Left lung (tissue), 14 donors: ENCODE measurements around the gene ELK3. TPM values are rescaled to one million over a fixed set of nuclear protein-coding genes. Genes with fewer than 3 reads are reported as not detected.
A peak's percentile ranks its signal among the peaks of the same experiment; 100 is the strongest.

ENCODE experiments used
- ATAC-seq: fragments of 200-7000 bp; cut with Tn5 transposase; one replicate; pipeline ENCODE4 v1.9.1; 2020; ENCODE audit warnings: moderate library complexity
- DNase-seq, 4 donors: peaks; one replicate each; pipeline ENCODE4 v3.0.0-alpha.2; 2013 to 2020
- H3K27ac ChIP-seq, 2 donors: fragments of 200-600 bp; sonication (generic) in 1 of 2; one replicate each; pipeline versions ENCODE4 v1.5.0 to v1.8.0; 2020 to 2021
- H3K27me3 ChIP-seq, 2 donors: fragments of 200-600 bp; sonication (generic) in 1 of 2; one replicate each; pipeline versions ENCODE4 v1.5.0 to v1.8.0; 2020 to 2021
- H3K36me3 ChIP-seq, 2 donors: fragments of 200-600 bp; sonication (generic) in 1 of 2; one replicate each; pipeline versions ENCODE4 v1.5.0 to v1.8.0; 2020 to 2021
- H3K4me1 ChIP-seq, 2 donors: fragments of 200-600 bp; one replicate each; pipeline ENCODE4 v1.8.0; 2021
- H3K4me3 ChIP-seq, 2 donors: fragments of 200-600 bp; sonication (generic) in 1 of 2; one replicate each; pipeline versions ENCODE4 v1.5.0 to v1.8.0; 2020 to 2021; ENCODE audit warnings: mild to moderate bottlenecking in 1 of 2
- H3K9me3 ChIP-seq, 2 donors: fragments of 200-600 bp; sonication (generic) in 1 of 2; one replicate each; pipeline versions ENCODE4 v1.5.0 to v1.8.0; 2020 to 2021
- intact Hi-C, 2 donors: fragments of 100-400 bp; cut with DNase I; formaldehyde crosslinking; loops; one replicate each; pipeline versions ENCODE4 v1.11.2 to v1.14.2; 2022
- long read RNA-seq, 12 donors: library from polyadenylated mRNA in 2 of 12; unstranded in 2 of 12; transcript quantifications; one replicate each; pipeline ENCODE4 v2.0.0 and lab custom pipeline, GENCODE V29; 2019 to 2026
- polyA plus RNA-seq, 6 donors: library from polyadenylated mRNA; unstranded; fragments of 120-200 nt; gene quantifications; one replicate each; pipeline ENCODE4 v1.2.1, GENCODE V29; 2013; ENCODE audit not compliant: insufficient read length in 6 of 6
- total RNA-seq, 2 donors: library from RNA; stranded (reverse); fragmentation: NEBNext Ultra II Directional; extraction: Animal tissue kit (Norgen Biotek cat#: 25700); gene quantifications; one replicate each; pipeline ENCODE4 v1.2.1, GENCODE V29; 2021
- TF ChIP-seq, protein P1 (sequence below), 2 donors: fragments of 200-600 bp; sonication (generic) in 1 of 2; IDR thresholded peaks; one replicate each; pipeline versions ENCODE4 v1.5.0 to v1.8.0; 2021; ENCODE audit warnings: antibody characterized with exemption in 2 of 2
- donor health status: DM: no; HTN: yes; CAD: no.
- donor health status: DM: no; HTN: no; CAD: no.

The ELK3 gene
- 10 to 100 TPM; 39.1 to 55.1 TPM for total RNA-seq
- 10 to 100 TPM; 71.3 to 91.7 (median 83.3) TPM for polyA plus RNA-seq
- long read RNA-seq, donor 1, full-length matches to known transcripts: 20 of 90 reads
- long read RNA-seq, donor 1, partial matches to known transcripts: 70 of 90 reads
- long read RNA-seq, donor 1, other reads (novel, unspliced or antisense): 0 of 90 reads
- long read RNA-seq, donor 2, full-length matches to known transcripts: 12 of 59 reads
- long read RNA-seq, donor 2, partial matches to known transcripts: 47 of 59 reads
- long read RNA-seq, donor 2, other reads (novel, unspliced or antisense): 0 of 59 reads
- long read RNA-seq, donor 3, full-length matches to known transcripts: 14 of 19 reads
- long read RNA-seq, donor 3, partial matches to known transcripts: 5 of 19 reads
- long read RNA-seq, donor 3, other reads (novel, unspliced or antisense): 0 of 19 reads
- long read RNA-seq, donor 4, full-length matches to known transcripts: 2 of 12 reads
- long read RNA-seq, donor 4, partial matches to known transcripts: 8 of 12 reads
- long read RNA-seq, donor 4, other reads (novel, unspliced or antisense): 2 of 12 reads
- long read RNA-seq, donor 5, full-length matches to known transcripts: 14 of 47 reads
- long read RNA-seq, donor 5, partial matches to known transcripts: 33 of 47 reads
- long read RNA-seq, donor 5, other reads (novel, unspliced or antisense): 0 of 47 reads
- long read RNA-seq, donor 6, full-length matches to known transcripts: 18 of 34 reads
- long read RNA-seq, donor 6, partial matches to known transcripts: 16 of 34 reads
- long read RNA-seq, donor 6, other reads (novel, unspliced or antisense): 0 of 34 reads
- long read RNA-seq, donor 7, full-length matches to known transcripts: 6 of 6 reads
- long read RNA-seq, donor 7, partial matches to known transcripts: 0 of 6 reads
- long read RNA-seq, donor 7, other reads (novel, unspliced or antisense): 0 of 6 reads
- long read RNA-seq, donor 8, full-length matches to known transcripts: 16 of 33 reads
- long read RNA-seq, donor 8, partial matches to known transcripts: 17 of 33 reads
- long read RNA-seq, donor 8, other reads (novel, unspliced or antisense): 0 of 33 reads
- long read RNA-seq, donor 9: 0 reads
- long read RNA-seq, donor 10, full-length matches to known transcripts: 2 of 11 reads
- long read RNA-seq, donor 10, partial matches to known transcripts: 8 of 11 reads
- long read RNA-seq, donor 10, other reads (novel, unspliced or antisense): 1 of 11 reads
- long read RNA-seq, donor 11, full-length matches to known transcripts: 3 of 3 reads
- long read RNA-seq, donor 11, partial matches to known transcripts: 0 of 3 reads
- long read RNA-seq, donor 11, other reads (novel, unspliced or antisense): 0 of 3 reads
- long read RNA-seq, donor 12, full-length matches to known transcripts: 12 of 50 reads
- long read RNA-seq, donor 12, partial matches to known transcripts: 38 of 50 reads
- long read RNA-seq, donor 12, other reads (novel, unspliced or antisense): 0 of 50 reads

DNA sequence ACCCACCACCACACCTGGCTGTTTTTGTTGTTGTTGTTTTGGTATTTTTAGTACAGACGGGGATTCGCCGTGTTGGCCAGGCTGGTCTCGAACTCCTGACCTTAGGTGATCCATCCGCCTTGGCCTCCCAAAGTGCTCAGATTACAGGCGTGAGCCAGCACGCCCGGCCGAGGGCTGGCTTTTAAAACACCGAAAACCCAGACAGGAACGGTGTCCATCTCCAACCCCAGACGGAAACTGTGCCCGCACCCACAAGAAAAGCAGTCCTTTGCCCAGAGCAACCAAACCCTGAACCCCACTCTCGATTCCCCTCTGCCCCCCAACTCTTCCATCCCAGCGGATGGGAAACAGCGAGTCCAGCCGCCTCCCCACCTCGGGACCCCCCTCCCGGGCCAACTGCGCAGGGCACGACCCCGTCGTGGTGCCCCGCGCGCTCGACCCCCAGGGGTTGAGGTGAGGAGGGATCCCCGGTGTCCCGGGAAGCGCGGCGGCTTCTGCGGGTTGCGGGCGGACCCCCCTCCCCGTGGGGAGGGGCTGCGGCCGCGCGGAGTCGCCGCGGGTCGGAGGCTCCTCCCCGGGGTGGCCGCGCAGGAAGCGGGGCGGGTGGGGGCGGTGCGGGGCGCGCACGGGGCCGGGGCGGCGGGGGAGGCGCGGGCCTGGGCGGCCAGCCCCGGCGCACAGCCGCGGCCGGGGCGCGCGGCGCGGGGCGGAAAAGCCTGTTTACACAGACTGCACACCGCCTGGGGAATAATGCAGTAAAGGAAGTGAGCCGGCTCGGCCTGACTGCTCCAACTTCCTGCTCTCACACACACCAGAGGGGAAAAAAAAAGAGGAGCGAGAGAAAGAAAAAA, at the start of gene ELK3:
Gene ELK3 (plus strand): TSS at position 651 of the 851 bp plus-strand sequence.
- H3K9me3 ChIP-seq: no peaks in the 10 kb centered on the region
- peaks cover 16 to 35% of the 10 kb centered on the region in 2 donors for H3K4me1 ChIP-seq
- H3K27ac ChIP-seq: peak within 1 kb of the TSS; percentile 91 to 92
- peak in 3 of 4 donors; percentile 78 to 91 (median 80) for DNase-seq
- H3K27me3 ChIP-seq: no peaks in the 10 kb centered on the region
- no peaks in the 10 kb centered on the region for H3K36me3 ChIP-seq
- peak; percentile 69 for ATAC-seq
- TF ChIP-seq, protein P1, sequence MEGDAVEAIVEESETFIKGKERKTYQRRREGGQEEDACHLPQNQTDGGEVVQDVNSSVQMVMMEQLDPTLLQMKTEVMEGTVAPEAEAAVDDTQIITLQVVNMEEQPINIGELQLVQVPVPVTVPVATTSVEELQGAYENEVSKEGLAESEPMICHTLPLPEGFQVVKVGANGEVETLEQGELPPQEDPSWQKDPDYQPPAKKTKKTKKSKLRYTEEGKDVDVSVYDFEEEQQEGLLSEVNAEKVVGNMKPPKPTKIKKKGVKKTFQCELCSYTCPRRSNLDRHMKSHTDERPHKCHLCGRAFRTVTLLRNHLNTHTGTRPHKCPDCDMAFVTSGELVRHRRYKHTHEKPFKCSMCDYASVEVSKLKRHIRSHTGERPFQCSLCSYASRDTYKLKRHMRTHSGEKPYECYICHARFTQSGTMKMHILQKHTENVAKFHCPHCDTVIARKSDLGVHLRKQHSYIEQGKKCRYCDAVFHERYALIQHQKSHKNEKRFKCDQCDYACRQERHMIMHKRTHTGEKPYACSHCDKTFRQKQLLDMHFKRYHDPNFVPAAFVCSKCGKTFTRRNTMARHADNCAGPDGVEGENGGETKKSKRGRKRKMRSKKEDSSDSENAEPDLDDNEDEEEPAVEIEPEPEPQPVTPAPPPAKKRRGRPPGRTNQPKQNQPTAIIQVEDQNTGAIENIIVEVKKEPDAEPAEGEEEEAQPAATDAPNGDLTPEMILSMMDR (IDR thresholded peaks at IDR 0.05): no peak
- H3K4me3 ChIP-seq: peak within 1 kb of the TSS; percentile 84 to 91
- intact Hi-C loops: no loop called here

DNA sequence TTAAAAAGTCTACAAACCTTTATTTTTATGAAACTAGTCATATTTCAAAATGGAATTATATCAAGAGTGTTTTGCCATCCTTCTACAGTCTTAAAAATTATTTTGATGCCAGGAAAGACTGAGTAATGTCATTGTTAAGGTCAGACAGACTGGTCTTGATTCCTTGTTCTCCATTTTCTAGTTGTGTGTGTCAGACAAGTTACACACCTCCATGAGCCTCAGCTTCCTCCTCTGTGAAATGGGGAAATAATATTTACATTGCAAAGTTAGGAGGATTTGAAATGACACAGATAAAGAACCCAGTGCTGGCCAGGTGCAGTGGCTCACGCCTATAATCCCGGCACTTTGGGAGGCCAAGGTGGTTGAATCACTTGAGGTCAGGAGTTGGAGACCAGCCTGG, 47.4 kb upstream of the ELK3 start:
- intact Hi-C loops: no loop called here
- TF ChIP-seq, protein P1 (IDR thresholded peaks at IDR 0.05): no peak
- ATAC-seq: no peak

DNA sequence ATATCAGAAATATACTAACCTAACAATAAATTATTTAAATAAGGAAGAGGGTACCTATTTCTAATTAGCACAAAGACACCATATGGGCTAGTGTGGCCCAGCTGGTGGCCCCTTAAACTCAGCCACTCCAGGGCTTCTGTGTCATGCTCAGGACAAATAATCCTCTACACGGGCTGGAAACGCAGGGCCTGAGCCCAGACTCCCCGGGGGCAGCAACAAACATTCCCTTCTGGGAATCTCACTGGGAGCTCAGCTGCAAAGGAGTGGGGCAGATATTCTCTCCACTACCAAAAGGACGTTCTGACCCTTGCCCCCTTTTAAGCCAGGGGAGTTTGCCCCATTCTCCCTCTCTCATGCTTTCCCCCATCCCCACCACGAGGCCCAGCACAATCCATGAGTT, 43.7 kb upstream of the ELK3 start:
- Histone ChIP-seq H3K9me3 (no peaks in the 10 kb centered on the region), H3K4me3 (no peak overlapping the region), H3K27ac (no peak overlapping the region), H3K27me3 (no peaks in the 10 kb centered on the region), H3K4me1 (no peaks in the 10 kb centered on the region), H3K36me3 (no peaks in the 10 kb centered on the region)
- DNase-seq: no peak
- TF ChIP-seq, protein P1 (IDR thresholded peaks at IDR 0.05): no peak
- ATAC-seq: no peak
- intact Hi-C loops: no loop called here

More for the DNA sequence above, 47.4 kb upstream of the ELK3 start:
- DNase-seq: no peak
- peaks cover 6 to 21% of the 10 kb centered on the region in 2 donors for H3K4me1 ChIP-seq
- no peaks in the 10 kb centered on the region for H3K36me3 ChIP-seq
- H3K27ac ChIP-seq: no peak overlapping the region
- H3K9me3 ChIP-seq: no peaks in the 10 kb centered on the region
- no peaks in the 10 kb centered on the region for H3K27me3 ChIP-seq
- H3K4me3 ChIP-seq: no peak overlapping the region

DNA sequence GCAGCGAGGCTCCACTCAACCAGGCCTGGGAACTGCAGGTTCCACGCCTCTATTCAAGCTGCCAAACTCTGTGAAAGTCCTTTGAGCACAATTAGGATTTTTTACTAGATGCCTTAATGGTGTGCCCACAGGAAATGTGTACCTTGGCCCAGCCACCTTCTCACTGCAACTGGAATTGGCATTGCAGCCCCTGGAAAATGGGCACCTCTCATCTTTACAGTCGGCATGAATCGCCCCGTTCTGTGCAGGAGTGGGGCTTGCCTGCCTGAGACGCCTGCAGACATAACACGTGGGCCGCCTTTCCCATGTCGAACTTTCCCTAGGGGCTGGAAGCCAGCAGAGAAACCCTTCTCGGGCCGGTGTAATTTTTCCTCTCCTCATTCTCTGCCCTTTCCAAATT, 42.0 kb upstream of the ELK3 start:
- Histone ChIP-seq H3K4me1 (no peaks in the 10 kb centered on the region), H3K27me3 (no peaks in the 10 kb centered on the region), H3K27ac (no peak overlapping the region), H3K36me3 (no peaks in the 10 kb centered on the region), H3K4me3 (no peak overlapping the region), H3K9me3 (no peaks in the 10 kb centered on the region)
- TF ChIP-seq, protein P1 (IDR thresholded peaks at IDR 0.05): no peak
- intact Hi-C loops: no loop called here
- no peak for DNase-seq
- ATAC-seq: no peak
